GM12865 (cell line): Measurements from ENCODE around the gene ATP8B2.
"Not testable (repeated sequence)": the region's sequence is repeated elsewhere in the genome, so short reads cannot be mapped to it uniquely, and the experiment has no call there.

Source experiments
- DNase-seq: peaks from one replicate; pipeline ENCODE4 v3.0.0; 2010; ENCODE audit warnings: low read depth
- H3K4me3 ChIP-seq: 2 replicates; pipeline ENCODE4 v1.5.1; 2011; ENCODE audit warnings: mild to moderate bottlenecking, low read depth, low read length, control low read depth
- TF ChIP-seq, protein P1 (sequence below): IDR thresholded peaks from 2 replicates; pipeline ENCODE4 v1.5.1; 2011; ENCODE audit warnings: low read length, control low read depth, low read depth, inconsistent platforms; ENCODE audit not compliant: insufficient read depth; ENCODE audit errors: missing control alignments

Gene ATP8B2

DNA sequence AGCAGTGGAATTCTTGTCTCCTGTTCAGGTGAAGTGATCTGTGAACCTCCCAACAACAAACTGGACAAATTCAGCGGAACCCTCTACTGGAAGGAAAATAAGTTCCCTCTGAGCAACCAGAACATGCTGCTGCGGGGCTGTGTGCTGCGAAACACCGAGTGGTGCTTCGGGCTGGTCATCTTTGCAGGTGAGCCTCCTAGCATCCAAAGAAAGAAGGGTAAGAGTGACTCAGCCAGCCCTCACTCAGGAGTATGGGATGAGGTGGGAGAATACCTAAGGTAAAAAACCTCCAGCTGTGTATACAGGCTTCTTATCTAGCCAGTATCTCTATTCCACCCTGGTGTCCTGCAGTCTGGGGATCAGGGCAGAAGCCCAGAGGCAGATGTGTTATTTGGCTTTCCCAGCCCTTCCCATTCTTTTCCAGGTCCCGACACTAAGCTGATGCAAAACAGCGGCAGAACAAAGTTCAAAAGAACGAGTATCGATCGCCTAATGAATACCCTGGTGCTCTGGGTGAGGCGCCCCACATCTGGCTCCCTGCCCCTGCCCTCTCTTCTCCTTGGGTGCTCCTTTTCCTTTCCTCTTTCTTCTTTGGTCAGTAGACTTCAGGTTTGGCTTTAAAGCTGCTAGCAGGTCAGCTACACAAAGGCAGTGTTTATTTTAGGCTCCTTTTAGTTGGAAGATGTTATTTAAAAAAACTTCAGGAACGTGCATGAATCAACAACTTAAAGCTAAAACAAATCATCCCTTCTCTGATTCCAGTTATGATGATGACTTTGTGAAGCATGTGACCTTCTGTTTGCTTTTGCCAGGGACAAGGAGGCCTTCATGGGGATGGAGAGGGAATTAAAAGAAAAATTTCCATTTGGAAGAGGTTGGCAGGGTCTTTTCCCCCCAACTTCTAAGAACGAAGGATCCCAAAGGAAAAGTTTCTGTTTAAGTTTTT is 9.0 kb downstream of the ATP8B2 start:
- TF ChIP-seq, protein P1, sequence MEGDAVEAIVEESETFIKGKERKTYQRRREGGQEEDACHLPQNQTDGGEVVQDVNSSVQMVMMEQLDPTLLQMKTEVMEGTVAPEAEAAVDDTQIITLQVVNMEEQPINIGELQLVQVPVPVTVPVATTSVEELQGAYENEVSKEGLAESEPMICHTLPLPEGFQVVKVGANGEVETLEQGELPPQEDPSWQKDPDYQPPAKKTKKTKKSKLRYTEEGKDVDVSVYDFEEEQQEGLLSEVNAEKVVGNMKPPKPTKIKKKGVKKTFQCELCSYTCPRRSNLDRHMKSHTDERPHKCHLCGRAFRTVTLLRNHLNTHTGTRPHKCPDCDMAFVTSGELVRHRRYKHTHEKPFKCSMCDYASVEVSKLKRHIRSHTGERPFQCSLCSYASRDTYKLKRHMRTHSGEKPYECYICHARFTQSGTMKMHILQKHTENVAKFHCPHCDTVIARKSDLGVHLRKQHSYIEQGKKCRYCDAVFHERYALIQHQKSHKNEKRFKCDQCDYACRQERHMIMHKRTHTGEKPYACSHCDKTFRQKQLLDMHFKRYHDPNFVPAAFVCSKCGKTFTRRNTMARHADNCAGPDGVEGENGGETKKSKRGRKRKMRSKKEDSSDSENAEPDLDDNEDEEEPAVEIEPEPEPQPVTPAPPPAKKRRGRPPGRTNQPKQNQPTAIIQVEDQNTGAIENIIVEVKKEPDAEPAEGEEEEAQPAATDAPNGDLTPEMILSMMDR, result no peak
- no peak for DNase-seq
- no peak overlapping the region for H3K4me3 ChIP-seq

GRCh38 chr1:154335025-154335714 is 9.8 kb downstream of the ATP8B2 start:
- TF ChIP-seq, protein P1, result peak; percentile 83
- DNase-seq, result peak; percentile 92

GRCh38 chr1:154337253-154337894 is 12.0 kb downstream of the ATP8B2 start:
- TF ChIP-seq, protein P1, result no peak
- no peak for DNase-seq
- no peak overlapping the region for H3K4me3 ChIP-seq

More at GRCh38 chr1:154335025-154335714, 9.8 kb downstream of the ATP8B2 start:
- no peak overlapping the region for H3K4me3 ChIP-seq

GRCh38 chr1:154338875-154339274 is 13.6 kb downstream of the ATP8B2 start:
- DNase-seq, result no peak
- no peak overlapping the region for H3K4me3 ChIP-seq
- TF ChIP-seq, protein P1, result no peak

DNA sequence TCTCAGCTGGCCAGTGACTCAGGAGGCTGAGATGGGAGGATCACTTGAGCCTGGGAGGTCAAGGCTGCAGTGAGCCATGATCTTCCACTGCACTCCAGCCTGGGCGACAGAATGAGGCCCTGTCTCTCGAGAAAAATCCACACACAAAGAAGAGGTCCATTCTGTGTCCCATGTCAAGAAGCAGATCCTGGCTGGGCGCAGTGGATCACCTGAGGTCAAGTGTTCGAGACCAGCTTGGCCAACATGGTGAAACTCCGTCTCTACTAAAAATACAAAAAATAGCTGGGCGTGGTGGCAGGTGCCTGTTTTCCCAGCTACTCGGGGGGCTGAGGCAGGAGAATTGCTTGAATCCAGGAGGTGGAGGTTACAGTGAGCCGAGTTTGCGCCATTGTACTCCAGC is 16.0 kb downstream of the ATP8B2 start:
- DNase-seq, H3K4me3 ChIP-seq: not testable (repeated sequence)

GRCh38 chr1:154342132-154342531 is 16.8 kb downstream of the ATP8B2 start:
- no peak for DNase-seq
- H3K4me3 ChIP-seq, result no peak overlapping the region
- TF ChIP-seq, protein P1, result no peak

DNA sequence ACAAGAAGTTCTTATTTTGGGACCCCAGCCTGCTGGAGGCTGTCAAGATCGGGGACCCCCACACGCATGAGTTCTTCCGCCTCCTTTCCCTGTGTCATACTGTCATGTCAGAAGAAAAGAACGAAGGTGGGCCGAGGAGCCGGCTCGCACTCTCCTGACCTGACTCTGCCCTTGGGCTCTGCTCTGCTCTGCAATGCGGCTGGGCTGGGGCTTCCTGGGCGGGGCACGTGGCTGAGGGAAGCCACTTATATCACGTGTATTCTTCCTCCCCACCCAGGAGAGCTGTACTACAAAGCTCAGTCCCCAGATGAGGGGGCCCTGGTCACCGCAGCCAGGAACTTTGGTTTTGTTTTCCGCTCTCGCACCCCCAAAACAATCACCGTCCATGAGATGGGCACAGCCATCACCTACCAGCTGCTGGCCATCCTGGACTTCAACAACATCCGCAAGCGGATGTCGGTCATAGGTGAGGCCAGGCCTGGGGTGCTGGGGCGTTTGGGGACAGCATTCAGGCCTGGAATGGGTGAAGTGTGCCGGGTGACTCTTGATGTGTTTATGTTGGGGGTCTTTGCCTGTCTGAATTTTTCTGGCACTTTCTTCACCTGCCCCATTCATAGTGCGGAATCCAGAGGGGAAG is 17.6 kb downstream of the ATP8B2 start:
- TF ChIP-seq, protein P1, result no peak
- no peak overlapping the region for H3K4me3 ChIP-seq
- DNase-seq, result no peak
